ENCODE results near the gene HIP1R.

DNA sequence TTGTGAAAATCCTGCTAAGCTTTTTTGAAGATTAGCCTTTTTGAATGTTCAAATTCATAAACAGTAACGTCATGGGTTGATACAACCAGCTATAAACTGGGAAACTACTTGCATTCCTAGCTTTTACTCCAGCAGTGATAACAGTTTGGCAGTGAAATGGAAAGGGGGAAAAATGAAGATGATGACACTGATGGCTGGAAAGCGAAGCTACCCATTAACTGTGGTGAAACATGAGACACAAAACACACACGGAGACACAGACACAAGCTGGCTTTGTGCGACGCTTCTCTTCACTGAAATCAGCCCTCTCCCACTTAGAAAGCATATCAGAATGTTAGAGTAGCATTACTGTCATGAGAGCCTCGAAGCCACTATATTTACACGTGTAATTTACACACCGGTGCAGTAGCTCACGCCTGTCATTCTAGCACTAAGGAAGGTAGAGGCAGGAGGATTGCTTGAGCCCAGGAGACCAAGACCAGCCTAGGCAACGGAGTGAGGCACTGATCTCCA lies 45.0 kb downstream of the HIP1R start:
- TF ChIP-seq EZH2phosphoT487 (IDR thresholded peaks at IDR 0.05; ENCODE audit: low read length): no peak
- TF ChIP-seq EZH2 (optimal IDR thresholded peaks at IDR 0.05; ENCODE audit: low read depth, low read length): no peak
